ENCODE results near the gene CLEC9A. TPM values are rescaled to one million over a fixed set of nuclear protein-coding genes. Genes with fewer than 3 reads are reported as not detected.

CLEC9A gene
- total and polyA plus RNA-seq, 9 of the 15 experiments (the other 6 are each of a cell fraction or from before 2014, with no cell fraction given) = not detected

DNA sequence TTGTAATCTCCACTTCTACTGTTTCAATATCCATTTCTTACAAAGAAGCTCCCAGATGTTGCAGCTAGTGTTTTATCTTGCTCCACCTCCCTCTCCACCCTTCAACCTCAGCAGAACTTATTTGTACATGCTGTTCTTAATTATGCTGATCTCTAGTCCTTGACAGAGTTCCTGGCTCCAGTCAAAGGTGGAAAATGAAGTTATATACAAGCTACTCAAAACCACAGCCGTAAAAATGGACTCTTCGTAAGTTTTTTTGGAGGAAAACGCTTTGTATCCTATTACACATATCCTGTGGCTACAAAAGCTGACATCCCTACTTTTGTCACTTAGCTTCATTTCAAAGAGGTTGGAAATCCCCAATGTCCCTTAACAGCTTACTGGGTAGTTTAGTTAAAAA lies 67.0 kb downstream of the CLEC9A start:
- no peak overlapping the region for H3K4me2 ChIP-seq (ENCODE audit: insufficient read depth, low read length)
- intact Hi-C loops (cut with micrococcal nuclease) = no loop called here

DNA sequence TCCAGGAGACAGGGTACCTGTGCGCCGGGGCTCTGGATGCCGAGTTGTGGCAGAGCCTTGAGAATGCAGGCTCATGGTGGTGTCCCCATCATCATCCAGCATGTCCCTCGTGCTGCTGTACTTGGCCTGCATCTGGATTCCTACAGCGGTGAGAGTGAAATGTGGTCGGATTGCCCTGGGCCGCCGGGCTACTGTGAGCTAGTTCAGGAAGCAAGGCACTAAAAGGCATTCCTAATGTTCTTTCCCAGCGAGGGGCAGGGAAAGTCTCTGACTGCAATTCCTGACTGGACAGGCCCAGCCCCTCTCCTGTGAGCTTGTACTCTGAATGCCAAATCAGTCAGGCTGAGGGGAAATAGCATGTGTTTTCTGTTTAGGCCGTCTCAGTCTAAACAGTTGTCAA lies 68.3 kb downstream of the CLEC9A start, which contains the start of gene CLEC1A:
CLEC1A (minus strand) TSS at position 195 of the 400 bp plus-strand sequence; CDS start at position 132, 63 bp downstream.
- Histone ChIP-seq H3K36me3 (ENCODE audit: control insufficient read depth, insufficient read depth, low read length) (no peaks in the 10 kb centered on the region), H3K9me1 (ENCODE audit: control insufficient read depth, insufficient read depth, low read length) (no peaks in the 10 kb centered on the region), H3K9ac (ENCODE audit: insufficient read depth in 1 of 2, low read depth in 2 of 2, low read length in 2 of 2) (no peak within 1 kb of the TSS), H2AFZ (ENCODE audit: low read depth, low read length) (no peak within 1 kb of the TSS), H3K4me2 (ENCODE audit: insufficient read depth, low read length) (no peak within 1 kb of the TSS), H3K4me3 (no peak within 1 kb of the TSS), H3K79me2 (ENCODE audit: control insufficient read depth, insufficient read depth, low read length) (no peaks in the 10 kb centered on the region), H3K27ac (ENCODE audit: extremely low read depth, low read depth, low read length) (no peak within 1 kb of the TSS), H3K4me1 (replicated peaks in 1 of 2; ENCODE audit: control insufficient read depth in 2 of 2, insufficient read depth in 2 of 2, low read length in 2 of 2) (no peaks in the 10 kb centered on the region), H3K9me3 (replicated peaks; ENCODE audit: control insufficient read depth, insufficient read depth, low read depth, low read length) (no peaks in the 10 kb centered on the region), H4K20me1 (replicated peaks; ENCODE audit: control insufficient read depth, insufficient read depth, low read length) (no peaks in the 10 kb centered on the region), H3K27me3 (ENCODE audit: control insufficient read depth in 2 of 2, insufficient read depth in 2 of 2, low read length in 2 of 2) (peaks cover 0 to 6% of the 10 kb centered on the region in 2 experiments; a peak in 1 of 5 replicates)
- POLR2A ChIA-PET = no interaction called here
- ATAC-seq (no peak), FAIRE-seq (no peak), DNase-seq (ENCODE audit: extremely low read depth in 1 of 4, low spot score in 3 of 4) (no peak)
- in situ Hi-C loops (cut with MboI) = no loop called here
- intact Hi-C loops (cut with micrococcal nuclease) = no loop called here
- CTCF ChIA-PET (ENCODE audit: low intra/inter-chr PET ratio) = no interaction called here
- BruUV-seq (replicated peaks) = no TSS peak
- 2% methylated on average over 8 of the region's 10 CpGs for WGBS (ENCODE audit: insufficient coverage, low coverage, missing lambda C conversion rate)
- TF ChIP-seq CCAR2 (IDR thresholded peaks at IDR 0.05; ENCODE audit: low read depth, low read length) (no peak), ZNF3 (CRISPR knock-in tag; IDR thresholded peaks at IDR 0.05) (no peak), NFATC3 (IDR thresholded peaks at IDR 0.05) (no peak), ARID2 (IDR thresholded peaks at IDR 0.05) (no peak), ZEB2 (IDR thresholded peaks at IDR 0.05) (no peak), SMC3 (conservative IDR thresholded peaks at IDR 0.05; ENCODE audit: insufficient read depth, low read depth, low read length) (no peak), ZNF655 (CRISPR knock-in tag; IDR thresholded peaks at IDR 0.05) (no peak), TAF1 (IDR thresholded peaks at IDR 0.05; ENCODE audit: control insufficient read depth, extremely low read depth, insufficient read depth, low read length, severe bottlenecking) (no peak), ZC3H8 (IDR thresholded peaks at IDR 0.05) (no peak), NRF1 (conservative IDR thresholded peaks at IDR 0.05 in 1 of 2, IDR thresholded peaks at IDR 0.05 in 1 of 2) (no peak), ZBTB33 (CRISPR knock-in tag; IDR thresholded peaks at IDR 0.05) (no peak), YY1 (IDR thresholded peaks at IDR 0.05; ENCODE audit: borderline replicate concordance in 1 of 3, control insufficient read depth in 1 of 3, extremely low read depth in 1 of 3, insufficient read depth in 3 of 3, insufficient read length in 1 of 3, insufficient replicate concordance in 2 of 3, low read depth in 1 of 3, low read length in 2 of 3) (no peak)

More for the DNA sequence above, 67.0 kb downstream of the CLEC9A start:
- no peaks in the 10 kb centered on the region for H3K9me1 ChIP-seq (ENCODE audit: control insufficient read depth, insufficient read depth, low read length)
- H3K27me3 ChIP-seq (ENCODE audit: control insufficient read depth in 2 of 2, insufficient read depth in 2 of 2, low read length in 2 of 2) = peaks cover 0 to 6% of the 10 kb centered on the region in 2 experiments; a peak in 1 of 5 replicates
- WGBS (ENCODE audit: insufficient coverage, low coverage, missing lambda C conversion rate) = 3% methylated on average over 3 of the region's 3 CpGs
- H3K36me3 ChIP-seq (ENCODE audit: control insufficient read depth, insufficient read depth, low read length) = no peaks in the 10 kb centered on the region
- BruUV-seq (replicated peaks) = no TSS peak
- no peak for TF ChIP-seq ZFX (CRISPR knock-in tag; IDR thresholded peaks at IDR 0.05)
- no peak for TF ChIP-seq ZNF121 (CRISPR knock-in tag; conservative IDR thresholded peaks at IDR 0.05)
- no peaks in the 10 kb centered on the region for H3K4me1 ChIP-seq (replicated peaks in 1 of 2; ENCODE audit: control insufficient read depth in 2 of 2, insufficient read depth in 2 of 2, low read length in 2 of 2)
- H3K4me3 ChIP-seq = no peak overlapping the region
- no peaks in the 10 kb centered on the region for H3K9me3 ChIP-seq (replicated peaks; ENCODE audit: control insufficient read depth, insufficient read depth, low read depth, low read length)
- in situ Hi-C loops (cut with MboI) = no loop called here
- POLR2A ChIA-PET = no interaction called here
- CTCF ChIA-PET (ENCODE audit: low intra/inter-chr PET ratio) = no interaction called here
- H3K79me2 ChIP-seq (ENCODE audit: control insufficient read depth, insufficient read depth, low read length) = no peaks in the 10 kb centered on the region
- no peaks in the 10 kb centered on the region for H4K20me1 ChIP-seq (replicated peaks; ENCODE audit: control insufficient read depth, insufficient read depth, low read length)
- H3K9ac ChIP-seq (ENCODE audit: insufficient read depth in 1 of 2, low read depth in 2 of 2, low read length in 2 of 2) = no peak overlapping the region
- ATAC-seq (no peak), DNase-seq (ENCODE audit: extremely low read depth in 1 of 4, low spot score in 3 of 4) (no peak), FAIRE-seq (no peak)
- H2AFZ ChIP-seq (ENCODE audit: low read depth, low read length) = no peak overlapping the region
- H3K27ac ChIP-seq (ENCODE audit: extremely low read depth, low read depth, low read length) = no peak overlapping the region
